Endodermal cell (in vitro differentiated cells): ENCODE results near the gene DSP. TPM values are rescaled to one million over a fixed set of nuclear protein-coding genes. Genes with fewer than 3 reads are reported as not detected.
A peak's percentile ranks its signal among the peaks of the same experiment; 100 is the strongest.

Experiments used
- DNase-seq: peaks from one replicate; pipeline ENCODE4 v3.0.0-alpha.2; 2017
- H3K27ac ChIP-seq: 2 replicates; pipeline ENCODE4 v1.5.1; 2013; ENCODE audit warnings: mild to moderate bottlenecking, low read depth, low read length, moderate library complexity
- H3K27me3 ChIP-seq: 2 replicates; pipeline ENCODE4 v1.6.1; 2013; ENCODE audit warnings: mild to moderate bottlenecking, low read length, moderate library complexity; ENCODE audit not compliant: insufficient read depth, control insufficient read depth, poor library complexity, severe bottlenecking
- H3K36me3 ChIP-seq: 2 replicates; pipeline ENCODE4 v1.7.0; 2013; ENCODE audit warnings: mild to moderate bottlenecking, low read length, moderate library complexity; ENCODE audit not compliant: control insufficient read depth, insufficient read depth
- H3K4me1 ChIP-seq: one replicate; pipeline ENCODE4 v1.7.0; 2013; ENCODE audit warnings: low read length; ENCODE audit not compliant: control insufficient read depth, insufficient read depth
- H3K4me3 ChIP-seq: 2 replicates; pipeline ENCODE4 v1.5.1; 2013; ENCODE audit warnings: mild to moderate bottlenecking, low read length, moderate library complexity
- H3K9ac ChIP-seq: 2 replicates; pipeline ENCODE4 v1.6.1; 2013; ENCODE audit warnings: mild to moderate bottlenecking, low read length, moderate library complexity; ENCODE audit not compliant: poor library complexity, severe bottlenecking; ENCODE audit errors: extremely low read depth
- H3K9me3 ChIP-seq: 2 replicates; pipeline ENCODE4 v1.6.1; 2013; ENCODE audit warnings: mild to moderate bottlenecking, low read length, moderate library complexity; ENCODE audit not compliant: control insufficient read depth
- H3K27ac Mint-ChIP-seq: 2 replicates; pipeline ENCODE4 v1.8.0; 2020; ENCODE audit warnings: mixed read lengths
- H3K27me3 Mint-ChIP-seq: 2 replicates; pipeline ENCODE4 v1.8.0; 2021; ENCODE audit warnings: mild to moderate bottlenecking, mixed read lengths; ENCODE audit not compliant: insufficient read depth
- H3K36me3 Mint-ChIP-seq: 2 replicates; pipeline ENCODE4 v1.8.0; 2020; ENCODE audit warnings: low read depth, mixed read lengths
- H3K4me1 Mint-ChIP-seq: 2 replicates; pipeline ENCODE4 v1.8.0; 2020; ENCODE audit warnings: mixed read lengths
- H3K4me3 Mint-ChIP-seq: 2 replicates; pipeline ENCODE4 v1.8.0; 2020; ENCODE audit warnings: mild to moderate bottlenecking, moderate library complexity, mixed read lengths
- H3K9me3 Mint-ChIP-seq: 2 replicates; pipeline ENCODE4 v1.8.0; 2020; ENCODE audit warnings: mild to moderate bottlenecking, mixed read lengths
- WGBS, 2 experiments: methylation state at CpG; one replicate each; pipeline versions ENCODE4 v1.1.5 to v1.1.7; 2013; ENCODE audit warnings: missing lambda C conversion rate in 2 of 2, mixed read lengths in 1 of 2; ENCODE audit not compliant: insufficient coverage in 1 of 2, insufficient read length in 1 of 2; 5-methylcytosine and 5-hydroxymethylcytosine counted together
- total RNA-seq, 2 donors: library from RNA; stranded (reverse); fragmentation: NEBNext Ultra II Directional in 1 of 2; extraction: Animal tissue kit (Norgen Biotek cat#: 25700) in 1 of 2; gene quantifications; 2 replicates in 1 of 2; 3 replicates in 1 of 2; pipeline ENCODE4 v1.2.1, GENCODE V29; 2021
- TF ChIP-seq, protein P1 (sequence below): fragments of 200-600 bp; sonication (generic); conservative IDR thresholded peaks from 2 replicates; pipeline ENCODE4 v1.5.0; 2021; ENCODE audit warnings: antibody characterized with exemption, mild to moderate bottlenecking

Gene DSP
- total RNA-seq, 2 donors from 2014 or later = 123 to 152 TPM

DNA sequence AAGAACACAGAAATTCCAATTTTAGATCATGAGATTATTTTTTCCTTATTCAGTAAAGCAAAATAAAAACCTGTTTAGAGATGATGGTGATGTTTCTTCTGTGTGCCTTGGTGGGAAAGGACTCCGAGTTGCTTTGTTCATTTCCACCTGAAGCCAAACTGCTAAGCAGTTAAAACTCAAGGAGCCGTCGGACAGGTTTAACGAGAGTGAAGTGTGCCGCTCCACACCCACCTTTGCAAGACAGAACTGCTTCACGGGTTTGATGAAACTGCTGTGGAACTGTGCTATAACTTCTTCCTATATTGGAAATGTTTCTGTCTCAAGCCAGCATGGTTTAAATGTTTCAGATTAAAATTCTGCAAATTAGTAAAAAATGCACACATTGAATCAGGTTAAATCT, 9.2 kb upstream of the DSP start:
- 87 to 100% methylated on average over 1 to 6 of the region's 6 CpGs for WGBS, 2 experiments
- Histone ChIP-seq H3K27me3 (peaks cover 9% of the 10 kb centered on the region), H3K9me3 (no peaks in the 10 kb centered on the region), H3K4me1 (peaks cover 4% of the 10 kb centered on the region), H3K27ac (no peak overlapping the region), H3K36me3 (no peaks in the 10 kb centered on the region), H3K9ac (no peak overlapping the region), H3K4me3 (no peak overlapping the region)
- Mint-ChIP-seq H3K4me3 (no peak overlapping the region), H3K9me3 (no peaks in the 10 kb centered on the region), H3K27ac (no peak overlapping the region), H3K4me1 (peaks cover 14% of the 10 kb centered on the region), H3K36me3 (no peaks in the 10 kb centered on the region), H3K27me3 (peaks cover 9% of the 10 kb centered on the region)
- TF ChIP-seq, protein P1, sequence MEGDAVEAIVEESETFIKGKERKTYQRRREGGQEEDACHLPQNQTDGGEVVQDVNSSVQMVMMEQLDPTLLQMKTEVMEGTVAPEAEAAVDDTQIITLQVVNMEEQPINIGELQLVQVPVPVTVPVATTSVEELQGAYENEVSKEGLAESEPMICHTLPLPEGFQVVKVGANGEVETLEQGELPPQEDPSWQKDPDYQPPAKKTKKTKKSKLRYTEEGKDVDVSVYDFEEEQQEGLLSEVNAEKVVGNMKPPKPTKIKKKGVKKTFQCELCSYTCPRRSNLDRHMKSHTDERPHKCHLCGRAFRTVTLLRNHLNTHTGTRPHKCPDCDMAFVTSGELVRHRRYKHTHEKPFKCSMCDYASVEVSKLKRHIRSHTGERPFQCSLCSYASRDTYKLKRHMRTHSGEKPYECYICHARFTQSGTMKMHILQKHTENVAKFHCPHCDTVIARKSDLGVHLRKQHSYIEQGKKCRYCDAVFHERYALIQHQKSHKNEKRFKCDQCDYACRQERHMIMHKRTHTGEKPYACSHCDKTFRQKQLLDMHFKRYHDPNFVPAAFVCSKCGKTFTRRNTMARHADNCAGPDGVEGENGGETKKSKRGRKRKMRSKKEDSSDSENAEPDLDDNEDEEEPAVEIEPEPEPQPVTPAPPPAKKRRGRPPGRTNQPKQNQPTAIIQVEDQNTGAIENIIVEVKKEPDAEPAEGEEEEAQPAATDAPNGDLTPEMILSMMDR = no peak
- DNase-seq = no peak

DNA sequence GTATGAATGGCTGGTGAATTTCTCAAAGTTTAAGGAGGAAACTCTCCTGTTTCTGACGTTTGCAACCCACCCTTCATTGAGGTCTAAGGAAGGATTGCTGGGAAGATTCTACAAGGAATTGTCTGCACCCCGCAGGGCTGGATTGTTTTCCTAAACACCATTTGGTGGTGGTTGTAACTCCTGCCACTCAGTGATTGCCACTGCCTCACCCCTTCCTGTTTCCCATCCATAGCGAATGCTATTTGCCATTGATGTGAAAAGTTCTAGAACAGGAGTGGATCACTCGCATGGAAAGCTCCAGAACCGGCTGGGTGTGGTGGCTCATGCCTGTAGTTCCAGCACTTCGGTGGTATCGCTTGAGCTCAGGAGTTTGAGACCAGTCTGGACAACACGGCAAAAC, 8.7 kb upstream of the DSP start:
- H3K36me3 Mint-ChIP-seq = no peaks in the 10 kb centered on the region
- 59 to 61% methylated on average over 8 of the region's 8 CpGs for WGBS, 2 experiments
- Histone ChIP-seq H3K9me3 (no peaks in the 10 kb centered on the region), H3K4me3 (no peak overlapping the region), H3K9ac (no peak overlapping the region), H3K27me3 (peaks cover 9% of the 10 kb centered on the region), H3K36me3 (no peaks in the 10 kb centered on the region), H3K4me1 (peaks cover 4% of the 10 kb centered on the region), H3K27ac (no peak overlapping the region)
- no peak overlapping the region for H3K27ac Mint-ChIP-seq
- no peaks in the 10 kb centered on the region for H3K9me3 Mint-ChIP-seq
- peaks cover 15% of the 10 kb centered on the region for H3K27me3 Mint-ChIP-seq
- H3K4me1 Mint-ChIP-seq = peaks cover 14% of the 10 kb centered on the region
- TF ChIP-seq, protein P1 = no peak
- no peak overlapping the region for H3K4me3 Mint-ChIP-seq
- peak; percentile 81 for DNase-seq

DNA sequence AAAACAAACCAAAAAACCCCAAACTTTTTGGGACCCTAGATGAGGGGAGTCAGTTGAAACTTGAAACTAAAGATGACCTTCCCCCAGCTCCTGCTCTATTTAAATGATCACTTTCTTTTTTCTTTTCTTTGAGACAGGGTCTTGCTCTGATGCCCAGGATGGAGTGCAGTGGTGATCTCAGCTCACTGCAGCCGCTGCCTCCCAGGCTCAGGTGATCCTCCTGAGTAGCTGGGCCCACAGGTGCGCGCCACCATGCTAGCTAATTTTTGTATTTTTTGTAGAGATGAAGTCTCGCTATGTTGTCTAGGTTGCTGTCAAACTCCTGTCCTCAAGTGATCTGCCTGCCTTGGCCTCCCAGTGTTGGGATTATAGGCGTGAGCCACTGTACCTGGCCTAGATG, 7.3 kb upstream of the DSP start:
- H3K36me3 ChIP-seq = no peaks in the 10 kb centered on the region
- 95 to 100% methylated on average over 2 to 5 of the region's 5 CpGs for WGBS, 2 experiments
- H3K27me3 ChIP-seq = peaks cover 9% of the 10 kb centered on the region
- Mint-ChIP-seq H3K9me3 (no peaks in the 10 kb centered on the region), H3K4me1 (peaks cover 14% of the 10 kb centered on the region), H3K27me3 (peaks cover 19% of the 10 kb centered on the region), H3K27ac (no peak overlapping the region), H3K36me3 (no peaks in the 10 kb centered on the region), H3K4me3 (no peak overlapping the region)
- DNase-seq = no peak
- no peak overlapping the region for H3K27ac ChIP-seq
- no peaks in the 10 kb centered on the region for H3K9me3 ChIP-seq
- no peak overlapping the region for H3K4me3 ChIP-seq
- TF ChIP-seq, protein P1 = no peak
- H3K9ac ChIP-seq = no peak overlapping the region
- peaks cover 4% of the 10 kb centered on the region for H3K4me1 ChIP-seq
